Lower lobe of right lung (tissue), 2 donors: ENCODE measurements around the gene TMEM150A. TPM values are rescaled to one million over a fixed set of nuclear protein-coding genes. Genes with fewer than 3 reads are reported as not detected.
A peak's percentile ranks its signal among the peaks of the same experiment; 100 is the strongest.

Experiments
- ATAC-seq, 2 donors: fragments of 200-7000 bp; cut with Tn5 transposase; one replicate each; pipeline ENCODE4 v1.9.1; 2020 to 2022; ENCODE audit warnings: mild to moderate bottlenecking in 2 of 2, moderate library complexity in 2 of 2
- DNase-seq: peaks from one replicate; pipeline ENCODE4 v3.0.0-alpha.2; 2020
- H3K27ac ChIP-seq: fragments of 200-600 bp; one replicate; pipeline ENCODE4 v1.8.0; 2022
- H3K27me3 ChIP-seq: fragments of 200-600 bp; one replicate; pipeline ENCODE4 v1.8.0; 2022; ENCODE audit warnings: low read depth
- H3K36me3 ChIP-seq: fragments of 200-600 bp; one replicate; pipeline ENCODE4 v1.8.0; 2022; ENCODE audit warnings: mild to moderate bottlenecking
- H3K4me1 ChIP-seq: fragments of 200-600 bp; one replicate; pipeline ENCODE4 v1.8.0; 2022
- H3K4me3 ChIP-seq: fragments of 200-600 bp; one replicate; pipeline ENCODE4 v1.8.0; 2022; ENCODE audit warnings: mild to moderate bottlenecking
- H3K9me3 ChIP-seq: fragments of 200-600 bp; one replicate; pipeline ENCODE4 v1.8.0; 2022
- CTCF ChIP-seq: fragments of 200-600 bp; IDR thresholded peaks from one replicate; pipeline ENCODE4 v1.8.0; 2022; ENCODE audit warnings: antibody characterized with exemption, mild to moderate bottlenecking
- intact Hi-C: fragments of 100-400 bp; cut with DNase I; formaldehyde crosslinking; loops from one replicate; pipeline ENCODE4 v1.11.0; 2022
- total RNA-seq: library from RNA; stranded (reverse); fragmentation: NEBNext Ultra II Directional; extraction: Animal tissue kit (Norgen Biotek cat#: 25700); gene quantifications from one replicate; pipeline ENCODE4 v1.2.1, GENCODE V29; 2021
- donor health status: DM: no; HTN: yes; CAD: no; lungs with severe emphysema.

TMEM150A gene
- total RNA-seq, 1 donor from 2014 or later, result 28.9 TPM

- Histone ChIP-seq H3K4me1 (peaks cover 83% of the 10 kb centered on the region), H3K27ac (peak overlapping the region; percentile 95), H3K36me3 (peaks cover 24% of the 10 kb centered on the region), H3K4me3 (peak overlapping the region; percentile 77), H3K27me3 (no peaks in the 10 kb centered on the region), H3K9me3 (no peaks in the 10 kb centered on the region)
- ATAC-seq (peak in 1 of 2 donors; percentile 2), DNase-seq (no peak)
- intact Hi-C loops, result no loop called here
- no peak for TF ChIP-seq CTCF
Measured at GRCh38 chr2:85583667-85584353, 18.7 kb downstream of the TMEM150A start.

GRCh38 chr2:85582492-85582891 is 20.0 kb downstream of the TMEM150A start:
- Histone ChIP-seq H3K27ac (peak overlapping the region; percentile 95), H3K9me3 (no peaks in the 10 kb centered on the region), H3K4me1 (peaks cover 75% of the 10 kb centered on the region), H3K4me3 (no peak overlapping the region), H3K27me3 (no peaks in the 10 kb centered on the region), H3K36me3 (peaks cover 24% of the 10 kb centered on the region)
- DNase-seq (no peak), ATAC-seq (no peak)
- TF ChIP-seq CTCF, result no peak
- intact Hi-C loops, result no loop called here

- no peak for TF ChIP-seq CTCF
- Histone ChIP-seq H3K27me3 (no peaks in the 10 kb centered on the region), H3K4me1 (peaks cover 73% of the 10 kb centered on the region), H3K36me3 (peaks cover 24% of the 10 kb centered on the region), H3K27ac (peak overlapping the region; percentile 92), H3K9me3 (no peaks in the 10 kb centered on the region), H3K4me3 (peak overlapping the region; percentile 8)
- ATAC-seq (no peak), DNase-seq (peak; percentile 34)
- intact Hi-C loops, result no loop called here
Measured at GRCh38 chr2:85580206-85580605, 22.3 kb downstream of the TMEM150A start.

GRCh38 chr2:85579266-85579935 is 23.1 kb downstream of the TMEM150A start:
- H3K27ac ChIP-seq, result peak overlapping the region; percentile 92
- H3K9me3 ChIP-seq, result no peaks in the 10 kb centered on the region
- TF ChIP-seq CTCF, result no peak
- H3K4me1 ChIP-seq, result peaks cover 64% of the 10 kb centered on the region
- no peaks in the 10 kb centered on the region for H3K27me3 ChIP-seq
- ATAC-seq (peak in 1 of 2 donors; percentile 20), DNase-seq (peak; percentile 65)
- H3K4me3 ChIP-seq, result peak overlapping the region; percentile 64
- H3K36me3 ChIP-seq, result peaks cover 24% of the 10 kb centered on the region
- intact Hi-C loops, result no loop called here

- peaks cover 24% of the 10 kb centered on the region for H3K36me3 ChIP-seq
- H3K4me1 ChIP-seq, result peaks cover 57% of the 10 kb centered on the region
- peak overlapping the region; percentile 92 for H3K27ac ChIP-seq
- ATAC-seq, result peak; percentile 82 to 85
- peak overlapping the region; percentile 64 for H3K4me3 ChIP-seq
- H3K27me3 ChIP-seq, result no peaks in the 10 kb centered on the region
- no peaks in the 10 kb centered on the region for H3K9me3 ChIP-seq
- DNase-seq, result peak; percentile 86
- intact Hi-C loops, result no loop called here
- no peak for TF ChIP-seq CTCF
Measured at GRCh38 chr2:85578243-85579180, 24.0 kb downstream of the TMEM150A start.
